ENCODE data around the gene KIR2DL1. TPM values are rescaled to one million over a fixed set of nuclear protein-coding genes. Genes with fewer than 3 reads are reported as not detected.
"Not testable (repeated sequence)": the region's sequence is repeated elsewhere in the genome, so short reads cannot be mapped to it uniquely, and the experiment has no call there.

The KIR2DL1 gene
- polyA plus RNA-seq, 4 donors, result not detected

DNA sequence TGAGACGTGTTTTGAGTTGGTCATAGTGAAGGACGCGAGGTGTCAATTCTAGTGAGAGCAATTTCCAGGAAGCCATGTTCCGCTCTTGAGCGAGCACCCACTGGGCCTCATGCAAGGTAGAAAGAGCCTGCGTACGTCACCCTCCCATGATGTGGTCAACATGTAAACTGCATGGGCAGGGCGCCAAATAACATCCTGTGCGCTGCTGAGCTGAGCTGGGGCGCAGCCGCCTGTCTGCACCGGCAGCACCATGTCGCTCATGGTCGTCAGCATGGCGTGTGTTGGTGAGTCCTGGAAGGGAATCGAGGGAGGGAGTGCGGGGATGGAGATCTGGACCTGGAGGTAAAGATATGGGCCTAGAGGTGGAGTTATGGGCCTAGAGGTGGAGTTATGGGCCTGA, 46.7 kb downstream of the KIR2DL1 start, which contains the start of gene KIR3DL1:
KIR3DL1 (plus strand) TSS at position 218 of the 400 bp plus-strand sequence.
- DNase-seq (ENCODE audit: low read depth in 4 of 4, low spot score in 2 of 4), result not testable (repeated sequence)

DNA sequence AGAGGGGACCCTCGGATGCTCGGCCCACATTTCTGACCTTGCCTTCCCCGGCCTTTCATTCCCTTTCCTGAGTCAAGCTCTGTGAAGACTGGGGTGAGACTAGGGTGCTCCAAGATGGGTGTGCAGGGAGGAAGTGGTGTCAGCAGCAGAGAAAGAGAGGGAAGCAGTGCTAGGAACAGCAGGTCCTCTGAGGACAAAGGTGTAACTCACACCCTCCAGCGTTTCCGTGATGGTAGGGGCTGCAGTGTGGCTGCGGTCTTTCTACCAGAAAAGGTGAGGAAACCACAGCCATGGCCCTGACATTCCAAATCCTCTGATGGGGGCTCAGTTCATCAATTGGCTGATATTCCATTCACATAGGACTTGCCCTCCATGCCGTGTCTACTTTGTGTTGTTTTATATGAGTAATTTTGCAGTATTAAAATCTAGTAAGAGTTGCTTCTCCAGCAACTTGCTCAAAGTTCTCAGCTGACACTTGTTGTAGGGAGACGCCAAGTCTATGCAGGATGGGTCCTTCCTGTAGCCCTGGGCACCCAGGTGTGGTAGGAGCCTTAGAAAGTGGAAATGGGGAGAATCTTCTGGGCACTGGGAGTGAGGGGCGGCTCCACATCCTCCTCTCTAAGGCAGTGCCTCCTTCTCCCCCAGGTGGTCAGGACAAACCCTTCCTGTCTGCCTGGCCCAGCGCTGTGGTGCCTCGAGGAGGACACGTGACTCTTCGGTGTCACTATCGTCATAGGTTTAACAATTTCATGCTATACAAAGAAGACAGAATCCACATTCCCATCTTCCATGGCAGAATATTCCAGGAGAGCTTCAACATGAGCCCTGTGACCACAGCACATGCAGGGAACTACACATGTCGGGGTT, 48.3 kb downstream of the KIR2DL1 start:
- no peak for DNase-seq (ENCODE audit: low read depth in 4 of 4, low spot score in 2 of 4)

DNA sequence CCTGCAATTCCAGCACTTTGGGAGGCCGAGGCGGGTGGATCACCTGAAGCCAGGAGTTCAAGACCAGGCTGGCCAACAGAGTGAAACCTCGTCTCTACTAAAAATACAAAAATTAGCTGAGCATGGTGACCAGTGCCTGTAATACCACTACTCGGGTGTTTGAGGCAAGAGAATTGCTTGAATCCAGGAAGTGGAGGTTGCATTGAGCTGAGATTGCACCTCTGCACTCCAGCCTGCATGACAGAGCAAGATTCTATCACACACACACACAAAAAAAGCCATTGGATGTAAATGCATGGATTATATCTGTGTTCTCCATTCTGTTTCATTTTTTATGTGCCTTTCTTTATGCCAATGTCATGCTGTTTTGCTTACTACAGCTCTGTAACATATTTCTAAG, 54.8 kb downstream of the KIR2DL1 start:
- DNase-seq (ENCODE audit: low read depth in 4 of 4, low spot score in 2 of 4), result not testable (repeated sequence)

DNA sequence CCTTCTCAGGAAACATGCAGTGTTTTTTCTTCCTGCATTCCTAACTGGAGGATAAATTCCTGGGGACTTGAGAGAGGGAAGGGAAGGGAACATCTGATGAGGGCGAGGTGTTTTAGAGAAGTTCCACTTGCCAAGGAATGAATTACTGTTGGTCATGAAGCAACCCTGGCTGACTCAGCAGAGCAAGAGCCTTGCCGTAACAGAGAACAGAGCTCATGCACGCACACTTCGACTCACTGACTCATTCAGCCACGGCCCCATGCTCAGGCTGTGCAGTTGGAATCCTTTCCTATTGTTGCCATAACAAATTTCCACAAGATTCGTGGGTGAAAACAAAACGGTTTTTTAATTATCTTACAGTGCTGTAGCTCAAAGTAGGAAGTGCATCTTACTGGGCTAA, 55.7 kb downstream of the KIR2DL1 start:
- DNase-seq (ENCODE audit: low read depth in 4 of 4, low spot score in 2 of 4), result not testable (repeated sequence)

DNA sequence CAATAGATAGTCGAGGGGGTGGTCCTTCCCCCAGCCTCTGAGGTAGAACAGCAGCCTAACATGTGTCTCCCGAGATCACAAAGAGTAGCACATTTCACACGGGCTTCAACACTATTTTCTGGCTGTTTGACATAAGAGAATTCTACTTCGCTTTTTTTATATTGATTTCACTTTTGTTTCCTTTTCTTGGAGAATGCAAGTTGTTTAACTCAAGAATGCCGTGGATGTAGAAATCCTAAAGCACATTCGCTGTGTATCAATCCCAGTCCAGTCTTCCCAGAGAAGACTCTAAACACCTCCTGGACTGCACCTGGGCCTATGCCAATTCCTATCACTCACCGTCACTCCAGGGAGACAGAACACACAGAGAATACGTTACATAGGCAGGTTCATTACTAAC, 58.5 kb downstream of the KIR2DL1 start:
- not testable (repeated sequence) for DNase-seq (ENCODE audit: low read depth in 4 of 4, low spot score in 2 of 4)

DNA sequence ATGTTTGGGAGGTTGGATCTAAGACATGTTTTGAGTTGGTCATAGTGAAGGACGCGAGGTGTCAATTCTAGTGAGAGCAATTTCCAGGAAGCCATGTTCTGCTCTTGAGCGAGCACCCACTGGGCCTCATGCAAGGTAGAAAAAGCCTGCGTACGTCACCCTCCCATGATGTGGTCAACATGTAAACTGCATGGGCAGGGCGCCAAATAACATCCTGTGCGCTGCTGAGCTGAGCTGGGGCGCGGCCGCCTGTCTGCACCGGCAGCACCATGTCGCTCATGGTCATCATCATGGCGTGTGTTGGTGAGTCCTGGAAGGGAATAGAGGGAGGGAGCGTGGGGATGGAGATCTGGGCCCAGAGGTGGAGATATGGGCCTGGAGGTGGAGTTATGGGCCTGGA, 62.9 kb downstream of the KIR2DL1 start, which contains the start of gene KIR2DS4:
KIR2DS4 (plus strand) TSS at position 181 of the 400 bp plus-strand sequence.
- DNase-seq (ENCODE audit: low read depth in 4 of 4, low spot score in 2 of 4), result not testable (repeated sequence)

Other genes starting within 250 kb of the KIR2DL1 start
- gene LILRA2, start 196.0 kb upstream of the KIR2DL1 start, polyA plus RNA-seq (ENCODE audit: insufficient read length in 4 of 4), result 1 to 10 TPM in 1 of 4 donors, under 1 TPM in 3; 0.94 to 1.1 (median 0.98) TPM
- under 1 TPM; 0.32 to 0.77 (median 0.53) TPM for gene LILRA1, start 176.2 kb upstream of the KIR2DL1 start, polyA plus RNA-seq (ENCODE audit: insufficient read length in 4 of 4)
- 1 to 10 TPM in 3 of 4 donors, under 1 TPM in 1; 0.82 to 1.7 (median 1.3) TPM for gene LILRB1, start 139.3 kb upstream of the KIR2DL1 start, polyA plus RNA-seq (ENCODE audit: insufficient read length in 4 of 4)
- gene LILRB4, start 106.8 kb upstream of the KIR2DL1 start, polyA plus RNA-seq (ENCODE audit: insufficient read length in 4 of 4), result 1 to 10 TPM in 2 of 4 donors, under 1 TPM in 2; 0.54 to 1.3 (median 0.97) TPM
- gene KIR3DL3, start 45.4 kb upstream of the KIR2DL1 start, polyA plus RNA-seq (ENCODE audit: insufficient read length in 4 of 4), result not detected
- gene KIR2DL3, start 31.3 kb upstream of the KIR2DL1 start, polyA plus RNA-seq (ENCODE audit: insufficient read length in 4 of 4), result under 1 TPM in 1 of 4 donors, not detected in 3; 0.09 TPM
- gene KIR2DL4, start 33.8 kb downstream of the KIR2DL1 start, polyA plus RNA-seq (ENCODE audit: insufficient read length in 4 of 4), result not detected
- not detected for gene KIR3DL1, start 46.7 kb downstream of the KIR2DL1 start, polyA plus RNA-seq (ENCODE audit: insufficient read length in 4 of 4)
- gene KIR2DS4, start 62.9 kb downstream of the KIR2DL1 start, polyA plus RNA-seq (ENCODE audit: insufficient read length in 4 of 4), result under 1 TPM in 2 of 4 donors, not detected in 2; 0.08 to 0.11 TPM
- not detected for gene KIR3DL2, start 80.7 kb downstream of the KIR2DL1 start, polyA plus RNA-seq (ENCODE audit: insufficient read length in 4 of 4)
- under 1 TPM in 3 of 4 donors, not detected in 1; 0.11 to 0.73 (median 0.38) TPM for gene FCAR, start 104.4 kb downstream of the KIR2DL1 start, polyA plus RNA-seq (ENCODE audit: insufficient read length in 4 of 4)
- gene NCR1, start 136.4 kb downstream of the KIR2DL1 start, polyA plus RNA-seq (ENCODE audit: insufficient read length in 4 of 4), result under 1 TPM in 3 of 4 donors, not detected in 1; 0.14 to 0.30 (median 0.21) TPM
- gene NLRP7, start 177.7 kb downstream of the KIR2DL1 start, polyA plus RNA-seq (ENCODE audit: insufficient read length in 4 of 4), result under 1 TPM in 2 of 4 donors, not detected in 2; 0.06 to 0.09 TPM
- 10 to 100 TPM in 3 of 4 donors, 1 to 10 TPM in 1; 4.7 to 30.3 (median 15.6) TPM for gene NLRP2, start 196.6 kb downstream of the KIR2DL1 start, polyA plus RNA-seq (ENCODE audit: insufficient read length in 4 of 4)